Astrocyte (in vitro differentiated cells and primary cell): ENCODE data around the gene CCDC68. TPM values are rescaled to one million over a fixed set of nuclear protein-coding genes. Genes with fewer than 3 reads are reported as not detected.

Experiments used
- DNase-seq: peaks from one replicate; pipeline ENCODE4 v3.0.0-alpha.2; 2010; ENCODE audit warnings: low read depth
- FAIRE-seq: peaks from 2 replicates; lab custom pipeline; 2011; peaks lifted over from hg19 to GRCh38; lab: Jason Lieb, UNC
- H2AFZ ChIP-seq: 2 replicates; pipeline ENCODE4 v1.6.0; 2012; ENCODE audit warnings: low read depth, low read length, inconsistent platforms
- H3K27ac ChIP-seq: 2 replicates; pipeline ENCODE4 v1.5.1; 2011; ENCODE audit warnings: low read depth, low read length, inconsistent platforms
- H3K27me3 ChIP-seq: 2 replicates; pipeline ENCODE4 v1.6.0; 2011; ENCODE audit warnings: low read length, inconsistent platforms; ENCODE audit not compliant: insufficient read depth
- H3K36me3 ChIP-seq: 2 replicates; pipeline ENCODE4 v1.5.1; 2011; ENCODE audit warnings: low read length, inconsistent platforms; ENCODE audit not compliant: insufficient read depth
- H3K4me1 ChIP-seq: 2 replicates; pipeline ENCODE4 v1.5.1; 2011; ENCODE audit warnings: low read length, inconsistent platforms; ENCODE audit not compliant: insufficient read depth
- H3K4me2 ChIP-seq: 2 replicates; pipeline ENCODE4 v1.6.0; 2012; ENCODE audit warnings: low read length, inconsistent platforms
- H3K4me3 ChIP-seq: 2 replicates; pipeline ENCODE4 v1.5.1; 2011; ENCODE audit warnings: low read depth, mild to moderate bottlenecking, low read length, inconsistent platforms; ENCODE audit not compliant: insufficient read depth
- H3K79me2 ChIP-seq: 2 replicates; pipeline ENCODE4 v1.6.0; 2012; ENCODE audit warnings: mild to moderate bottlenecking, low read length, inconsistent platforms; ENCODE audit not compliant: insufficient read depth
- H3K9ac ChIP-seq: 2 replicates; pipeline ENCODE4 v1.6.0; 2012; ENCODE audit warnings: mild to moderate bottlenecking, low read length, inconsistent platforms
- H3K9me3 ChIP-seq: 2 replicates; pipeline ENCODE4 v1.5.1; 2012; ENCODE audit warnings: low read depth, mild to moderate bottlenecking, low read length, inconsistent platforms; ENCODE audit not compliant: insufficient read depth
- H4K20me1 ChIP-seq: 2 replicates; pipeline ENCODE4 v1.6.0; 2012; ENCODE audit warnings: low read length, inconsistent platforms; ENCODE audit not compliant: insufficient read depth
- H3K27ac Mint-ChIP-seq: one replicate; pipeline ENCODE4 v1.8.0; 2021; ENCODE audit warnings: mild to moderate bottlenecking, mixed read lengths; ENCODE audit not compliant: unreplicated experiment
- H3K27me3 Mint-ChIP-seq: one replicate; pipeline ENCODE4 v1.8.0; 2021; ENCODE audit warnings: low read depth, mixed read lengths; ENCODE audit not compliant: unreplicated experiment
- H3K36me3 Mint-ChIP-seq: one replicate; pipeline ENCODE4 v1.8.0; 2021; ENCODE audit warnings: low read depth, mixed read lengths; ENCODE audit not compliant: unreplicated experiment
- H3K4me1 Mint-ChIP-seq: one replicate; pipeline ENCODE4 v1.8.0; 2021; ENCODE audit warnings: low read depth, mixed read lengths; ENCODE audit not compliant: unreplicated experiment
- H3K4me3 Mint-ChIP-seq: one replicate; pipeline ENCODE4 v1.8.0; 2021; ENCODE audit warnings: mild to moderate bottlenecking, moderate library complexity, mixed read lengths; ENCODE audit not compliant: unreplicated experiment
- H3K9me3 Mint-ChIP-seq: one replicate; pipeline ENCODE4 v1.8.0; 2021; ENCODE audit warnings: mild to moderate bottlenecking, mixed read lengths; ENCODE audit not compliant: unreplicated experiment
- EZH2 ChIP-seq: IDR thresholded peaks from 2 replicates; pipeline ENCODE4 v1.6.1; 2012; ENCODE audit warnings: mild to moderate bottlenecking, low read length, inconsistent platforms; ENCODE audit not compliant: insufficient read depth
- total RNA-seq: library from RNA; stranded (reverse); gene quantifications from 2 replicates; pipeline ENCODE4 v1.2.1, GENCODE V29; 2021
- TF ChIP-seq, protein P1 (sequence below): IDR thresholded peaks from 2 replicates; pipeline ENCODE4 v1.5.1; 2011; ENCODE audit warnings: low read depth, mild to moderate bottlenecking, inconsistent platforms, low read length, moderate library complexity; ENCODE audit not compliant: insufficient read depth

Gene CCDC68
- total RNA-seq, 1 donor from 2014 or later, result 2.2 TPM

DNA sequence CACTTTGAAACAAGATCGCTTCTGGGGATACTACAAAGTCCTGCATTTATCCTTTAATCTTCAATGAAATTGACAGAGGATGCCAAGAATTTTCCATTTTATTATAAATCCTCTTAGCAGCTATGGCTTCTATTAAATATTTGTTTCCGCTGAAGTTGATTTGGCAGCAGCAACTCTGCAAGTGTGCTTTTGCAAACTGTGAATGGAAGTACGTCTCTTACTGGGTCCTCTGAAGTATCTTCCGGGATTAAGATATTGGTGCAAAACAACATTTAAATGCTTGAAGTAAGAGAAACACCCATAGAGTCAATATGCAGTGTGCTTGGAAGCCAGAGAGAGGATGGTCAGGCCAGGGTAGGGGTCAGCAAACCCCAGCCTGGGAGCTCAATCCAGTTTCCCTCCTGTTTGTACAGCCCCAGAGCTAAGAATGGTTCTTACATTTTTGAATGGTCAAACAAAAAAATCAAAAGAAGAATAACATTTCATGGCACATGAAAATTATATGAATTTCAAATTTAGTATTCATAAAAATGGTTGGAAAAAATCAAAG lies 13.6 kb downstream of the CCDC68 start:
- Histone ChIP-seq H2AFZ (no peak overlapping the region), H3K4me2 (peak overlapping the region; percentile 82)
- FAIRE-seq, result no peak

DNA sequence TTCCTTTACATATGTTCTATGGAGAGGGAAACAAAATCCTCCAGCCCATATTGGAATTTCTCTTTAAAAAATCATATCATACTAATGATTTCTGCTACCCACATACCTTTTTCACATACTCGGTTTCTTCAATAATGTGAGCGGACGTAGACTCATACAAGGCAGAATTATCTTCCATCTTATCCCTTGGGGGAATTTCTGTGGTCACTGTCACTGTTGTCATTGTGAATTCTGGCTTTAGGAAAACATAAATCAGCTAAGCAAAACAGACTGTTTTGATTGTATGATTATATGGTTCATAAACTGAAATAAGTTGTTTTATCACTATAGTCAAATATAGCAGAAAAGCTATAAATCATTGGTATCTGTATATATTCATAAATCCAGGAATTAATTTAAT lies 16.7 kb downstream of the CCDC68 start:
- no peak overlapping the region for H3K27ac ChIP-seq
- H3K27me3 ChIP-seq, result no peaks in the 10 kb centered on the region
- H3K9ac ChIP-seq, result no peak overlapping the region
- FAIRE-seq (no peak), DNase-seq (no peak)
- no peak overlapping the region for H3K4me2 ChIP-seq
- H2AFZ ChIP-seq, result no peak overlapping the region
- Mint-ChIP-seq H3K27ac (no peak overlapping the region), H3K9me3 (peaks cover 3% of the 10 kb centered on the region), H3K36me3 (no peaks in the 10 kb centered on the region), H3K27me3 (peaks cover 2% of the 10 kb centered on the region), H3K4me1 (peaks cover 7% of the 10 kb centered on the region), H3K4me3 (no peak overlapping the region)
- no peaks in the 10 kb centered on the region for H3K79me2 ChIP-seq
- H3K4me1 ChIP-seq, result no peaks in the 10 kb centered on the region
- H3K9me3 ChIP-seq, result no peaks in the 10 kb centered on the region
- TF ChIP-seq, protein P1, sequence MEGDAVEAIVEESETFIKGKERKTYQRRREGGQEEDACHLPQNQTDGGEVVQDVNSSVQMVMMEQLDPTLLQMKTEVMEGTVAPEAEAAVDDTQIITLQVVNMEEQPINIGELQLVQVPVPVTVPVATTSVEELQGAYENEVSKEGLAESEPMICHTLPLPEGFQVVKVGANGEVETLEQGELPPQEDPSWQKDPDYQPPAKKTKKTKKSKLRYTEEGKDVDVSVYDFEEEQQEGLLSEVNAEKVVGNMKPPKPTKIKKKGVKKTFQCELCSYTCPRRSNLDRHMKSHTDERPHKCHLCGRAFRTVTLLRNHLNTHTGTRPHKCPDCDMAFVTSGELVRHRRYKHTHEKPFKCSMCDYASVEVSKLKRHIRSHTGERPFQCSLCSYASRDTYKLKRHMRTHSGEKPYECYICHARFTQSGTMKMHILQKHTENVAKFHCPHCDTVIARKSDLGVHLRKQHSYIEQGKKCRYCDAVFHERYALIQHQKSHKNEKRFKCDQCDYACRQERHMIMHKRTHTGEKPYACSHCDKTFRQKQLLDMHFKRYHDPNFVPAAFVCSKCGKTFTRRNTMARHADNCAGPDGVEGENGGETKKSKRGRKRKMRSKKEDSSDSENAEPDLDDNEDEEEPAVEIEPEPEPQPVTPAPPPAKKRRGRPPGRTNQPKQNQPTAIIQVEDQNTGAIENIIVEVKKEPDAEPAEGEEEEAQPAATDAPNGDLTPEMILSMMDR, result no peak
- no peak for TF ChIP-seq EZH2
- H4K20me1 ChIP-seq, result no peaks in the 10 kb centered on the region
- no peaks in the 10 kb centered on the region for H3K36me3 ChIP-seq
- H3K4me3 ChIP-seq, result no peak overlapping the region

More for the DNA sequence above, 13.6 kb downstream of the CCDC68 start:
- Mint-ChIP-seq H3K36me3 (peaks cover 2% of the 10 kb centered on the region), H3K27ac (no peak overlapping the region), H3K9me3 (no peaks in the 10 kb centered on the region), H3K4me1 (peaks cover 5% of the 10 kb centered on the region), H3K4me3 (no peak overlapping the region), H3K27me3 (no peaks in the 10 kb centered on the region)
- H3K36me3 ChIP-seq, result no peaks in the 10 kb centered on the region
- H4K20me1 ChIP-seq, result no peaks in the 10 kb centered on the region
- no peak overlapping the region for H3K27ac ChIP-seq
- TF ChIP-seq EZH2, result no peak
- TF ChIP-seq, protein P1, result no peak
- no peaks in the 10 kb centered on the region for H3K9me3 ChIP-seq
- DNase-seq, result no peak
- no peak overlapping the region for H3K4me3 ChIP-seq
- no peak overlapping the region for H3K9ac ChIP-seq
- no peaks in the 10 kb centered on the region for H3K4me1 ChIP-seq
- H3K79me2 ChIP-seq, result no peaks in the 10 kb centered on the region
- H3K27me3 ChIP-seq, result no peaks in the 10 kb centered on the region

DNA sequence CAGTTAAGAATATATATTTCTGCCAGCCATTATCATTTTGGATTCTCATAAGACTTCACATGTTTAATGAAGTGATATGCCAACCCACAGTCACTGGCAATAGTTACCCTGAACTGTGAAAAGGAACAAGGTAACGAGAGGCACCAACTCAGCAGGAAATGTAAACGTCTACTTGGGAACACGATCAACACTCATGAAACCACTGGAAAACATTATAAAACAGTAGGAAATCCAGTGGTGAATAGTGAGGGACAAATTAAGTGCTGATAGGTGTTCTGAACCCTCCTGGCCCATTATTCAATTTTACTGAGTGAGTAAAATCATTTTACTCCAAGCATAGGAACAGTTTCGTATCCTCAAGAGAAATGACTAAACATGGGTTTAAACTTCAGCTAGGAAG lies 17.1 kb downstream of the CCDC68 start:
- no peaks in the 10 kb centered on the region for H3K36me3 ChIP-seq
- Mint-ChIP-seq H3K9me3 (peaks cover 3% of the 10 kb centered on the region), H3K4me1 (peaks cover 7% of the 10 kb centered on the region), H3K36me3 (no peaks in the 10 kb centered on the region), H3K27me3 (peaks cover 2% of the 10 kb centered on the region), H3K4me3 (no peak overlapping the region), H3K27ac (no peak overlapping the region)
- no peak overlapping the region for H3K9ac ChIP-seq
- no peak overlapping the region for H2AFZ ChIP-seq
- no peaks in the 10 kb centered on the region for H3K9me3 ChIP-seq
- no peak overlapping the region for H3K27ac ChIP-seq
- no peaks in the 10 kb centered on the region for H3K4me1 ChIP-seq
- no peak overlapping the region for H3K4me3 ChIP-seq
- no peaks in the 10 kb centered on the region for H3K79me2 ChIP-seq
- FAIRE-seq (no peak), DNase-seq (no peak)
- H3K27me3 ChIP-seq, result no peaks in the 10 kb centered on the region
- no peak for TF ChIP-seq EZH2
- TF ChIP-seq, protein P1, result no peak
- H3K4me2 ChIP-seq, result no peak overlapping the region
- no peaks in the 10 kb centered on the region for H4K20me1 ChIP-seq
